Measurements from ENCODE around the gene HNRNPH1. TPM values are rescaled to one million over a fixed set of nuclear protein-coding genes. Genes with fewer than 3 reads are reported as not detected.

The HNRNPH1 gene
- total RNA-seq, 4 donors from 2014 or later, result 250 to 604 (median 331) TPM

GRCh38 chr5:179588166-179588565, 35.3 kb downstream of the HNRNPH1 start:
- 92% methylated on average over 2 of the region's 3 CpGs; no CpG with 5 or more reads in 1 of the 2 donors for WGBS, 2 donors (ENCODE audit: low coverage in 1 of 2)
- H3K36me3 ChIP-seq, result peaks cover 0 to 99% of the 10 kb centered on the region in 2 donors
- H3K4me3 ChIP-seq, result no peak overlapping the region
- H3K4me1 ChIP-seq, result no peaks in the 10 kb centered on the region
- H3K27ac ChIP-seq, result no peak overlapping the region
- H3K27me3 ChIP-seq, result no peaks in the 10 kb centered on the region
- H3K9me3 ChIP-seq, result no peaks in the 10 kb centered on the region
- ATAC-seq, result no peak
- TF ChIP-seq CTCF (IDR thresholded peaks at IDR 0.05), result no peak
- TF ChIP-seq POLR2AphosphoS5 (IDR thresholded peaks at IDR 0.05), result no peak
- no peak for TF ChIP-seq EP300 (IDR thresholded peaks at IDR 0.05)
- no peak for TF ChIP-seq POLR2A (IDR thresholded peaks at IDR 0.05)

GRCh38 chr5:179585941-179586401, 37.5 kb downstream of the HNRNPH1 start:
- Histone ChIP-seq H3K4me1 (no peaks in the 10 kb centered on the region), H3K27me3 (no peaks in the 10 kb centered on the region), H3K4me3 (no peak overlapping the region), H3K27ac (no peak overlapping the region), H3K9me3 (no peaks in the 10 kb centered on the region), H3K36me3 (peaks cover 0 to 99% of the 10 kb centered on the region in 2 donors)
- no peak for ATAC-seq
- 65 to 79% methylated on average over 7 to 9 of the region's 9 CpGs for WGBS, 2 donors (ENCODE audit: low coverage in 1 of 2)
- TF ChIP-seq POLR2A (IDR thresholded peaks at IDR 0.05), result no peak
- TF ChIP-seq CTCF (IDR thresholded peaks at IDR 0.05), result no peak
- TF ChIP-seq POLR2AphosphoS5 (IDR thresholded peaks at IDR 0.05), result no peak

DNA sequence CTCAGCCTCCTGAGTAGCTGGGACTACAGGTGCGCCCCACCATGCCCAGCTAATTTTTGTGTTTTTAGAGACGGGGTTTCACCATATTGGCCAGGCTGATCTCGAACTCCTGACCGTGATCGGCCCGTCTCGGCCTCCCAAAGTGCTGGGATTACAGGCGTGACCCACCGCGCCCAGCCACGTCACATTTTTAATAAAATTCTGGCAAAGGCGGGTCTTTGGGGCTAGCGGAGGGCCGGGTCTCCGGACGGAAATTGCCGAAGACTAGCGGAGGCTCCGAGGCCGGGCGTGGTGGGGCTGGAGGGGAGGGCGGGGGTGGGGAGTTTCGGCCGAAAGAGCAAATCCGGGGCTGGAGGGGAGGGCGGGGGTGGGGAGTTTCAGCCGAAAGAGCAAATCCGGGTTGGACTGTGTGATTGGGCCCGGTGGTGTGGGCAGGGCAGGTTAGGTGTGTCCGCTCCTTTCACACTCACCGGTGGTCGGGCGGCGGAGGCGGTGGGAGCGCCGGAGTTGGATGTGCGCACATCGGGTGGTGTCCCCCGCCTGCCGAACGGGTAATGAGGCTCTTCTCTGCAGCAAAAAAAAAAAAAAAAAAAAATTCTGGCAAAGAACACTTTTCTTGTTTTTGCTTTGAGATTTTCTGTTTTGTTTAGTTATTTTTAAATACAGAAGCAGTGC, 46.0 kb downstream of the HNRNPH1 start:
- ATAC-seq, result no peak
- WGBS, 2 donors (ENCODE audit: low coverage in 1 of 2), result 93 to 94% methylated on average over 7 to 15 of the region's 42 CpGs
- TF ChIP-seq CTCF (IDR thresholded peaks at IDR 0.05), result no peak
- no peak for TF ChIP-seq POLR2AphosphoS5 (IDR thresholded peaks at IDR 0.05)
- no peak for TF ChIP-seq EP300 (IDR thresholded peaks at IDR 0.05)
- TF ChIP-seq POLR2A (IDR thresholded peaks at IDR 0.05), result no peak

GRCh38 chr5:179572386-179572785, 51.1 kb downstream of the HNRNPH1 start:
- Histone ChIP-seq H3K9me3 (no peaks in the 10 kb centered on the region), H3K27me3 (no peaks in the 10 kb centered on the region), H3K36me3 (peaks cover 0 to 94% of the 10 kb centered on the region in 2 donors), H3K4me1 (no peaks in the 10 kb centered on the region), H3K4me3 (no peak overlapping the region), H3K27ac (no peak overlapping the region)
- ATAC-seq, result no peak
- no peak for TF ChIP-seq CTCF (IDR thresholded peaks at IDR 0.05)
- no peak for TF ChIP-seq POLR2A (IDR thresholded peaks at IDR 0.05)
- TF ChIP-seq POLR2AphosphoS5 (IDR thresholded peaks at IDR 0.05), result no peak
- 76 to 89% methylated on average over 1 to 8 of the region's 8 CpGs for WGBS, 2 donors (ENCODE audit: low coverage in 1 of 2)

More for the DNA sequence above, 46.0 kb downstream of the HNRNPH1 start:
- Histone ChIP-seq H3K36me3 (peaks cover 0 to 84% of the 10 kb centered on the region in 2 donors), H3K27ac (no peak overlapping the region), H3K9me3 (no peaks in the 10 kb centered on the region), H3K4me1 (no peaks in the 10 kb centered on the region), H3K27me3 (no peaks in the 10 kb centered on the region), H3K4me3 (no peak overlapping the region)

DNA sequence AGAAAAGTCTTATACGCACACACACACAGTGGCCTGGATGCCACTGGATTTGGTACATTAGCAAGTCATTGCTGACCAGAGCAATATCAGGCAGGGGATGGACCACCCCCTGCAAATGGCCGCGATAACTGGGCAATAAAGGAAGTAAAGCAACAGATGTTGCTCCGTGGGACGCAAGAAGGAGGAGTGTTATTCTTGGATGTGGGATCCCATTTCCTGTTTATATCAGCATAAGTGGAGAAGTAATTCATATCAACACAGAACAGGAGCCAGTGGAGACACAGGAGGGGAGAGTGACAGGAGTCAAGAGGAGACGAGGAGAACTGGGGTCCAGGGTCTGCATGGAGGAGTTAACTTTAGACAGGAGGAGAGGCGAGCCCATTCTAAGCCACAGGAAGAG, 54.8 kb downstream of the HNRNPH1 start:
- H3K27me3 ChIP-seq, result no peaks in the 10 kb centered on the region
- H3K9me3 ChIP-seq, result no peaks in the 10 kb centered on the region
- WGBS, 2 donors (ENCODE audit: low coverage in 1 of 2), result 39 to 46% methylated on average over 6 to 7 of the region's 7 CpGs
- no peak for TF ChIP-seq POLR2AphosphoS5 (IDR thresholded peaks at IDR 0.05)
- no peak overlapping the region for H3K4me3 ChIP-seq
- H3K27ac ChIP-seq, result no peak overlapping the region
- no peaks in the 10 kb centered on the region for H3K4me1 ChIP-seq
- no peak for ATAC-seq
- H3K36me3 ChIP-seq, result peaks cover 0 to 96% of the 10 kb centered on the region in 2 donors
